C4-2B (cell line): Measurements from ENCODE around the gene STXBP5L.

Experiments used
- ZFX ChIP-seq: fragments of 450-650 bp; IDR thresholded peaks from 2 replicates; pipeline ENCODE4 v1.6.1; 2017
- TF ChIP-seq, protein P1 (sequence below): fragments of 450-650 bp; conservative IDR thresholded peaks from 2 replicates; pipeline ENCODE4 v1.5.1; 2017; ENCODE audit warnings: mild to moderate bottlenecking

- TF ChIP-seq, protein P1, sequence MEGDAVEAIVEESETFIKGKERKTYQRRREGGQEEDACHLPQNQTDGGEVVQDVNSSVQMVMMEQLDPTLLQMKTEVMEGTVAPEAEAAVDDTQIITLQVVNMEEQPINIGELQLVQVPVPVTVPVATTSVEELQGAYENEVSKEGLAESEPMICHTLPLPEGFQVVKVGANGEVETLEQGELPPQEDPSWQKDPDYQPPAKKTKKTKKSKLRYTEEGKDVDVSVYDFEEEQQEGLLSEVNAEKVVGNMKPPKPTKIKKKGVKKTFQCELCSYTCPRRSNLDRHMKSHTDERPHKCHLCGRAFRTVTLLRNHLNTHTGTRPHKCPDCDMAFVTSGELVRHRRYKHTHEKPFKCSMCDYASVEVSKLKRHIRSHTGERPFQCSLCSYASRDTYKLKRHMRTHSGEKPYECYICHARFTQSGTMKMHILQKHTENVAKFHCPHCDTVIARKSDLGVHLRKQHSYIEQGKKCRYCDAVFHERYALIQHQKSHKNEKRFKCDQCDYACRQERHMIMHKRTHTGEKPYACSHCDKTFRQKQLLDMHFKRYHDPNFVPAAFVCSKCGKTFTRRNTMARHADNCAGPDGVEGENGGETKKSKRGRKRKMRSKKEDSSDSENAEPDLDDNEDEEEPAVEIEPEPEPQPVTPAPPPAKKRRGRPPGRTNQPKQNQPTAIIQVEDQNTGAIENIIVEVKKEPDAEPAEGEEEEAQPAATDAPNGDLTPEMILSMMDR: no peak
- TF ChIP-seq ZFX: no peak
These were observed 15.1 kb upstream of the STXBP5L start for GRCh38 chr3:120892921-120893320.
